ENCODE data around the gene KCTD8.

Gene KCTD8

DNA sequence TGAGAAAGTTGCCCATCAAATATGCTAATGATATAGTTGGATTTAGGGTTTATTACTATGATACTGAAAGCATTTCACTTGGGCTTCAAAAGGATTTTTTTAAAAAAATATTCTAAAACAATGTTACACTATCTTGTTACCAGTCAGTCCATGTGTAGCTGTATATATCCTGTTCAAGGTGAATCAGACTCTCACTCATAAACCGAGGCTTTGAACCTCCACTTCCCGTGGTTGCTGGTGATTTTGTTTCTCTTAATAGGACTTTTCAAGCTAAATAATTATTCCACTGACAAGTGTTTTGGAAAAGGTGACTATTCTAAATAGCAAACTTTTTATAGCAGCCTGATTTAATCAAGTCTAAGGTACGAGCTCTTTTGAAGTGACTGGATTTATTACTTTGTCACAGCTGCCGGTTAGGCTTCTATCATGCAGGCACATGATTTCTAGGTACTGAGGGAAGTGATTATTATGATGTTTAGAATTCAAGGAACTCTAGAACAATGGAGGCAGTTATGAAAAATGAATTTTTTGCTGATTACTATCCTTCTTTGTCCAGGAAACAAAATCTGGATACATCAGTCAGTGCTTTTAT is 287.7 kb downstream of the KCTD8 start:
- no peak for DNase-seq

DNA sequence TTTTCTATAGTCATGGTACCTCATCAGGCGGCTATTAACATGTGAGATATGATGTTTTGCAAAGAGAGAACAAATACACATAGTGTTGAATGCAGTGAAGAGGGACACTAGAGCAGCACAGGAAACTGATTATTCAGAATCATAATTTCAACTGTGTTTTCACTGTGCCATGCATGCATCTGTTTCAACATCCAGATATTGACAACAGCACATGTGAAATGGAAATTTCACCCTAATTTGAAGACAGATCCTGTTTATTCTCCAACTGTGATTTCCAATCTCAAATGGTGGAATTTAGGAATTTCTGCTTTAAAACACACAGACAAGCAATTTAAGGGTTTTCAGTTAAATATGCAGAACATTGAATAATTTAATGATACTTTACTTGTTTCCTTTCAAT is 288.6 kb downstream of the KCTD8 start:
- DNase-seq = no peak

GRCh38 chr4:44157611-44158277 is 290.9 kb downstream of the KCTD8 start:
- DNase-seq = no peak

DNA sequence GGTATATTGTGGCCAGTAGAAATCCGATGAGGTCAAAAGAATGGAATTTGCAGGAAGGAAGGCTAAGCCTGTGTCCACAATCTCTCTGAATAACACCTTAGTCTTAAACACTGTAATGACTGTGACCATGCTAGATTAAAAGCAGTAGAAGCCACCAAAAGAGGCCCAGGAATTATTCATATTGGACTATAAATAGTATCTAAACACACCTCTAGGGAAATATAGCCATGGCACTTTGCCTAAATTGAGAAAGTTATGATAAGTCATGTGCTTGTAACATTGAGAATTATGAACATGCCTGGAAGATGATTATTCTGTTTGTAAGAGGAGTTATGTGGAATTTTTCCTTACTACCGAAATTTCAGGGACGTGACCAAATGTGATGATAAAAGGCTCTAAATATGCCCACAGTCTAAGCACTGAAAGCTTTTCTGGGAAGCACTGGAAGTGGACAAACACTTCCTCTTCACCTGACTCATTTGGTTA is 298.5 kb downstream of the KCTD8 start:
- DNase-seq = no peak

DNA sequence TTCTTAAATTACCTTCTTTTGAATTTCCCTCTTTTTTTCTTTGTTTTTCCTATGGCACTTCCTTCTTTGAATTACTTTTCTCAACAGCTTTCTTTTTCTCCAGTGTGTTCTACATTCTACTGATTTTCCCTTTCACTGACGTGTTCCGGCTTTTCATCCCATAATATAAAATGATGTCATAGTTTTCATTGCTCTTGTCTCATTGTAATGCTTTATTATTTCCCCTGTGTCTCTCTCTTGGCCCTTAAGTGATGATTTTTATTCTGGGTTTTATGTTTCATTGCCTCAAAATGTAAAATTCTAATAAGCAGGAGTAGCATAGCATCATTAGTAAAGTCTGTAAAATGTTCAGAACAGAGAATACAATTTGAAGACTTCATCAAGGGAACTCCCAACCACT is 299.3 kb downstream of the KCTD8 start:
- no peak for DNase-seq

- no peak for DNase-seq
Observed at GRCh38 chr4:44147571-44148075, 301.0 kb downstream of the KCTD8 start.

DNA sequence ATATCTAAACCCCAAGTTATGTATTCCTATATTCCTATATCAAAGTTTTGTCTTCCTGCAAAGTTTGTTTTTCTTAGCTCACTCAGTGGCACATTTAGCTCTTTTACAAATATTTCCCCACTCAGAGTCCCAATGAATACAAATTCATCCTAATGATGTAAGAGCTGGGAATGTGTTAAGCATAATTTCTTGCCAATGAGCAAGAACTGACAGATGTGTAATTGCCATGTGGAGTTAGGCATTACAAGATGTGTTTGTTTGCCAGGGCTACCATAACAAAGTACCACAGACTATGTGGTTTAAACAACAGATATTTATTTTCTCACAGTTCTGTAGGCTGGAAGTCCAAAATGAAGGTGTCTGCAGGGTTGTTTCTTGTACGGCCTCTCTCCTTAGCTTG is 302.1 kb downstream of the KCTD8 start:
- no peak for DNase-seq

GRCh38 chr4:44145868-44146267 is 302.7 kb downstream of the KCTD8 start:
- DNase-seq = no peak

DNA sequence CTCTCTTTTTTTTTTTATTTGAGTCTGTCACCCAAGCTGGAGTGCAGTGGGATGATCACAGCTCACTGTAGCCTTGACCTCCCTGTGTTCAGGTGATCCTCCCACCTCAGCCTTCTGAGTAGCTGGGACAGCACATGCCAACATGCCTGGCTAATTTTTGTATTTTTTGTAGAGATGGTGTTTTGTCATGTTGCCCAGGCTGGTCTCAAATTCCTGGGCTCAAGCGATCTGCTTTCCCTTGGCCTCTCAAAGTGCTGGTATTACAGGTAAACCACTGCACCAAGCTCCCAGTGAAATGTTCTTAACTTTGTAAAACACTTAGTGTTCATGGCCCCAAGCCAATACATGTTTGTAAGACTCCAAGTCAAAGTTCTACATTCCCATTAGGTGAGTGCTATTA is 316.1 kb downstream of the KCTD8 start:
- no peak for DNase-seq
